K562 (cell line): ENCODE results near the gene TSPOAP1. TPM values are rescaled to one million over a fixed set of nuclear protein-coding genes. Genes with fewer than 3 reads are reported as not detected.

Source experiments
- ATAC-seq: fragments of 200-7000 bp; cut with Tn5 transposase; 3 replicates; pipeline ENCODE4 v1.9.1; 2020; ENCODE audit warnings: moderate library complexity
- BruUV-seq: library from RNA; stranded (reverse); fragments of 400-500 nt; replicated peaks from 2 replicates; lab custom pipeline; 2021; lab: Mats Ljungman, UMichigan
- CTCF ChIA-PET: fragments of 300-600 bp; formaldehyde crosslinking; extraction: SDS; loops from one replicate; lab custom pipeline; 2021; ENCODE audit warnings: low intra/inter-chr PET ratio; lab: Yijun Ruan, JAX
- POLR2A ChIA-PET: fragments of 300-600, 350-650 bp; sonication (Branson Sonifier 250); formaldehyde crosslinking; extraction: SDS; loops from one replicate; lab custom pipeline; 2021; ENCODE audit warnings: antibody characterized with exemption, inconsistent platforms; lab: Yijun Ruan, JAX
- DNase-seq, 4 experiments: peaks; one replicate each; pipeline versions ENCODE4 v3.0.0 to v3.0.0-alpha.2; 2011 to 2018; ENCODE audit warnings: low spot score in 3 of 4, mixed read lengths in 3 of 4; ENCODE audit errors: extremely low read depth in 1 of 4
- FAIRE-seq: peaks from 2 replicates; lab custom pipeline; 2011; peaks lifted over from hg19 to GRCh38; lab: Jason Lieb, UNC
- H2AFZ ChIP-seq: 2 replicates; pipeline ENCODE4 v1.6.0; 2011; ENCODE audit warnings: low read depth, low read length, control low read depth, inconsistent platforms
- H3K27ac ChIP-seq: fragments of 200-600 bp; 3 replicates; pipeline ENCODE4 v1.8.0; 2011; ENCODE audit warnings: low read depth, mild to moderate bottlenecking, control low read depth, inconsistent platforms, low read length, moderate library complexity, mixed read lengths; ENCODE audit errors: extremely low read depth
- H3K27me3 ChIP-seq, 2 experiments: fragments of 300-600 bp in 1 of 2; 2 replicates in 1 of 2; 3 replicates in 1 of 2; pipeline versions ENCODE4 v1.6.0 to v1.8.0; 2011; ENCODE audit warnings: inconsistent platforms in 2 of 2, low read length in 2 of 2, mild to moderate bottlenecking in 1 of 2, mixed read lengths in 1 of 2, moderate library complexity in 1 of 2; ENCODE audit not compliant: control insufficient read depth in 2 of 2, insufficient read depth in 2 of 2
- H3K36me3 ChIP-seq: fragments of 300-600 bp; 3 replicates; pipeline ENCODE4 v1.8.0; 2011; ENCODE audit warnings: mild to moderate bottlenecking, low read length, inconsistent platforms; ENCODE audit not compliant: control insufficient read depth, insufficient read depth
- H3K4me1 ChIP-seq, 2 experiments: fragments of 200-600 bp in 1 of 2; replicated peaks in 1 of 2; 2 replicates in 1 of 2; 3 replicates in 1 of 2; pipeline versions ENCODE4 v1.5.1 to v1.8.0; 2011; ENCODE audit warnings: inconsistent platforms in 2 of 2, low read length in 2 of 2, mild to moderate bottlenecking in 1 of 2, mixed read lengths in 1 of 2, moderate library complexity in 1 of 2; ENCODE audit not compliant: control insufficient read depth in 2 of 2, insufficient read depth in 2 of 2
- H3K4me2 ChIP-seq: 2 replicates; pipeline ENCODE4 v1.6.1; 2011; ENCODE audit warnings: low read length, control low read depth, inconsistent platforms, mixed read lengths; ENCODE audit not compliant: insufficient read depth
- H3K4me3 ChIP-seq: fragments of 200-600 bp; sonication (generic), shearing (Covaris generic); 2 replicates; pipeline ENCODE4 v1.5.1; 2016; ENCODE audit warnings: control low read depth, inconsistent platforms
- H3K79me2 ChIP-seq: fragments of 200-600 bp; 3 replicates; pipeline ENCODE4 v1.8.0; 2011; ENCODE audit warnings: low read length, inconsistent platforms; ENCODE audit not compliant: control insufficient read depth, insufficient read depth
- H3K9ac ChIP-seq, 2 experiments: 2 replicates each; pipeline versions ENCODE4 v1.6.0 to v1.6.1; 2011; ENCODE audit warnings: low read depth in 2 of 2, low read length in 2 of 2, control low read depth in 1 of 2, inconsistent platforms in 1 of 2, mild to moderate bottlenecking in 1 of 2, mixed read lengths in 1 of 2; ENCODE audit not compliant: insufficient read depth in 1 of 2
- H3K9me1 ChIP-seq: one replicate; pipeline ENCODE4 v1.6.0; 2011; ENCODE audit warnings: inconsistent platforms, mild to moderate bottlenecking, low read length, moderate library complexity; ENCODE audit not compliant: control insufficient read depth, insufficient read depth
- H3K9me3 ChIP-seq: replicated peaks from 2 replicates; pipeline ENCODE4 v1.5.1; 2011; ENCODE audit warnings: low read depth, low read length, inconsistent platforms; ENCODE audit not compliant: control insufficient read depth, insufficient read depth
- H4K20me1 ChIP-seq: replicated peaks from 2 replicates; pipeline ENCODE4 v1.6.1; 2011; ENCODE audit warnings: low read length, inconsistent platforms, mixed read lengths; ENCODE audit not compliant: control insufficient read depth, insufficient read depth
- ELK1 ChIP-seq: sonication (generic); formaldehyde crosslinking; IDR thresholded peaks from 2 replicates; pipeline ENCODE4 v1.8.1; 2022; ENCODE audit warnings: missing genetic modification reagents
- MECOM ChIP-seq: fragments of 250-450 bp; sonication (Bioruptor Pico); IDR thresholded peaks from 2 replicates; pipeline ENCODE4 v1.8.0; 2022; ENCODE audit warnings: inconsistent platforms
- TAF15 ChIP-seq: fragments of 200-400 bp; formaldehyde crosslinking; IDR thresholded peaks from 2 replicates; pipeline ENCODE4 v1.6.1; 2017; ENCODE audit warnings: mild to moderate bottlenecking, low read depth, low read length, moderate library complexity
- TCF15 ChIP-seq: fragments of 250-450 bp; sonication (Bioruptor Pico); IDR thresholded peaks from 2 replicates; pipeline ENCODE4 v1.8.0; 2022; ENCODE audit warnings: moderate library complexity, mild to moderate bottlenecking, inconsistent platforms
- ZNF76 ChIP-seq: fragments of 250-450 bp; sonication (Bioruptor Pico); IDR thresholded peaks from 2 replicates; pipeline ENCODE4 v1.4.0; 2020; ENCODE audit warnings: mild to moderate bottlenecking, moderate library complexity, borderline replicate concordance
- WGBS: fragments of 100-300 bp; shearing (Covaris generic); methylation state at CpG from one replicate; pipeline ENCODE4 v1.1.6; 2016; ENCODE audit warnings: low coverage, mixed read lengths; ENCODE audit not compliant: insufficient coverage; ENCODE audit errors: missing lambda C conversion rate; 5-methylcytosine and 5-hydroxymethylcytosine counted together
- in situ Hi-C: fragments of 300-500 bp; cut with MboI; formaldehyde crosslinking; loops from 4 replicates; pipeline ENCODE4 v1.15.0; 2018; ENCODE audit warnings: inconsistent platforms, mixed read lengths
- intact Hi-C: fragments of 100-400 bp; cut with micrococcal nuclease; formaldehyde crosslinking; loops from 2 replicates; pipeline ENCODE4 v1.14.2; 2022
- polyA plus RNA-seq, 8 experiments: library from polyadenylated mRNA; depleted of rRNA in 4 of 8; stranded (reverse) in 5 of 8; unstranded in 3 of 8; fragments of >200 nt; fragmentation: Nextera tagmentation in 2 of 8; fragmentation: Illumina TruSeq in 1 of 8; extraction: Ambion mirVana in 2 of 8; extraction: Trizol in 1 of 8; gene quantifications; 2 replicates each; pipeline versions ENCODE4 v1.2.1 to v1.2.3, GENCODE V29; 2011 to 2014; ENCODE audit warnings: inconsistent platforms in 1 of 8, missing spikeins in 1 of 8
- total RNA-seq, 7 experiments: library from RNA; depleted of rRNA in 6 of 7; stranded (reverse); fragments of >200 nt in 6 of 7; fragmentation: Illumina TruSeq in 2 of 7; extraction: Trizol in 2 of 7; gene quantifications; 2 replicates each; pipeline versions ENCODE4 v1.2.1 to v1.2.3, GENCODE V29; 2011 to 2021; ENCODE audit warnings: low replicate concordance in 1 of 7

The TSPOAP1 gene
- total and polyA plus RNA-seq, 9 of the 15 experiments (the other 6 are each of a cell fraction or from before 2014, with no cell fraction given) = 0.87 to 3.9 (median 1.8) TPM; not detected in 2

- Histone ChIP-seq H3K4me3 (no peak overlapping the region), H3K9me1 (no peaks in the 10 kb centered on the region), H3K9ac (no peak overlapping the region), H3K9me3 (no peaks in the 10 kb centered on the region), H3K36me3 (no peaks in the 10 kb centered on the region), H3K4me2 (no peak overlapping the region), H3K4me1 (peaks cover 0 to 21% of the 10 kb centered on the region in 2 experiments; a peak in 3 of 5 replicates), H4K20me1 (peaks cover 2% of the 10 kb centered on the region; the same call in 1 of the 2 replicates), H2AFZ (no peak overlapping the region), H3K79me2 (no peaks in the 10 kb centered on the region), H3K27me3 (peaks cover 17 to 42% of the 10 kb centered on the region in 2 experiments; a peak in 4 of 5 replicates), H3K27ac (no peak overlapping the region)
- ATAC-seq = no peak
- FAIRE-seq = no peak
- CTCF ChIA-PET = no interaction called here
- no TSS peak for BruUV-seq
- DNase-seq = peak in 2 of 4 experiments; percentile 6 to 16
- POLR2A ChIA-PET = no interaction called here
- no peak for TF ChIP-seq ELK1 (CRISPR knock-in tag)
- no peak for TF ChIP-seq TAF15
- no peak for TF ChIP-seq ZNF76 (CRISPR knock-in tag)
- no peak for TF ChIP-seq MECOM (CRISPR knock-in tag)
- no peak for TF ChIP-seq TCF15 (CRISPR knock-in tag)
- 6% methylated on average over 2 of the region's 2 CpGs for WGBS
- in situ Hi-C loops = loop anchor here (25.0 kb wide), 1 partner anchor 731 kb away; no protein-coding TSS in a partner anchor
- intact Hi-C loops = no loop called here
These were observed 47.0 kb downstream of the TSPOAP1 start for GRCh38 chr17:58281511-58282011.
